LNCAP (cell line): Measurements from ENCODE around the gene RGPD8.
A peak's percentile ranks its signal among the peaks of the same experiment; 100 is the strongest.

Source experiments
- CTCF ChIP-seq: fragments of 450-650 bp; IDR thresholded peaks from 2 replicates; pipeline ENCODE4 v1.5.1; 2017; ENCODE audit warnings: mild to moderate bottlenecking

Gene RGPD8

GRCh38 chr2:112433480-112433879 lies at the start of gene RGPD8:
RGPD8 (minus strand) TSS chr2:112433645; CDS start chr2:112433453, 192 bp downstream.
- TF ChIP-seq CTCF = peak; percentile 35; the same call in 1 of the 2 replicates

GRCh38 chr2:112483042-112483473 lies 49.6 kb upstream of the RGPD8 start:
- TF ChIP-seq CTCF = no peak

- no peak for TF ChIP-seq CTCF
Measured at GRCh38 chr2:112482309-112483041, 49.0 kb upstream of the RGPD8 start.

GRCh38 chr2:112481528-112482233 lies 48.2 kb upstream of the RGPD8 start, which contains the start of gene TTL:
TTL (plus strand) TSS chr2:112482156; CDS start chr2:112482345, 189 bp downstream.
- TF ChIP-seq CTCF = no peak

- TF ChIP-seq CTCF = peak; percentile 76
Measured at GRCh38 chr2:112481050-112481527, 47.6 kb upstream of the RGPD8 start.

GRCh38 chr2:112480530-112481049 lies 47.1 kb upstream of the RGPD8 start:
- no peak for TF ChIP-seq CTCF

- no peak for TF ChIP-seq CTCF
Measured at GRCh38 chr2:112476434-112476833, 43.0 kb upstream of the RGPD8 start.
